ENCODE measurements around the gene ZNF709.
A peak's percentile ranks its signal among the peaks of the same experiment; 100 is the strongest.
"Not testable (repeated sequence)": the region's sequence is repeated elsewhere in the genome, so short reads cannot be mapped to it uniquely, and the experiment has no call there.

Gene ZNF709

DNA sequence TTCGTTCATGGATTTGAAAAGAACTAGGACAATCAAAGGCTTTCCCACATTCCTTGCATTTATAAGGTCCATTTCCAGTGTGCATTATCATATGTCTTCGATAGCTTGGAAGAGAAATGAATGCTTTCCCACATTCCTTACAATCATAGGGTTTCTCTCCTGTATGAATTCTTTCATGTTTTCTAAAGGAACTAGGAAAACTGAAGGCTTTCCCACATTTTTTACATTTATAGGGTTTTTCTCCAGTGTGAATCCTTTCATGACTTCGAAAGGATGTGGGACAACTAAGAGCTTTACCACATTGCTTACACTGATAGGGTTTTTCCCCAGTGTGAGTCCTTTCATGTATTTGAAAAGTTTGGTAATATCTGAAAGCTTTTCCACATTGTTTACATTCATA, 19.8 kb downstream of the ZNF709 start:
- Histone ChIP-seq H3K4me3 (ENCODE audit: control insufficient read depth in 1 of 7, extremely low read depth in 1 of 7, insufficient read depth in 4 of 7, low read depth in 2 of 7, low read length in 6 of 7) (no peak overlapping the region), H3K4me1 (ENCODE audit: control extremely low read depth in 1 of 4, control insufficient read depth in 4 of 4, insufficient read depth in 4 of 4, low read length in 3 of 4) (no peaks in the 10 kb centered on the region), H3K36me3 (ENCODE audit: control insufficient read depth in 4 of 4, insufficient read depth in 4 of 4, low read length in 3 of 4) (peaks cover 9 to 52% (median 22%) of the 10 kb centered on the region in 4 experiments), H3K9me3 (ENCODE audit: control extremely low read depth in 1 of 5, control insufficient read depth in 4 of 5, insufficient read depth in 2 of 5, low read depth in 1 of 5, low read length in 4 of 5) (peaks cover 28 to 67% (median 37%) of the 10 kb centered on the region in 5 experiments), H3K27me3 (replicated peaks in 2 of 5; ENCODE audit: control insufficient read depth in 4 of 5, insufficient read depth in 5 of 5, low read length in 4 of 5) (no peaks in the 10 kb centered on the region), H3K27ac (ENCODE audit: insufficient read depth in 1 of 2, low read depth in 1 of 2, low read length in 2 of 2, poor library complexity in 1 of 2, severe bottlenecking in 2 of 2) (no peak overlapping the region)
- WGBS (ENCODE audit: insufficient coverage), result 100% methylated on average over 1 of the region's 3 CpGs
- ChIA-PET CTCF (interaction anchor here (1.0 kb wide), 1 partner anchor 31 kb away, joined by 5 read pairs; no protein-coding TSS in a partner anchor), POLR2A (no interaction called here)
- no peak for DNase-seq

- CTCF ChIA-PET, result not testable (repeated sequence)
- peaks cover 25 to 70% (median 39%) of the 10 kb centered on the region in 5 experiments for H3K9me3 ChIP-seq (ENCODE audit: control extremely low read depth in 1 of 5, control insufficient read depth in 4 of 5, insufficient read depth in 2 of 5, low read depth in 1 of 5, low read length in 4 of 5)
- WGBS (ENCODE audit: insufficient coverage), result 100% methylated on average over 6 of the region's 6 CpGs
These were observed 20.5 kb downstream of the ZNF709 start for GRCh38 chr19:12464139-12464538.

GRCh38 chr19:12453495-12453894, 31.1 kb downstream of the ZNF709 start:
- ChIA-PET CTCF (no interaction called here), POLR2A (no interaction called here)
- Histone ChIP-seq H3K9me3 (ENCODE audit: control extremely low read depth in 1 of 5, control insufficient read depth in 4 of 5, insufficient read depth in 2 of 5, low read depth in 1 of 5, low read length in 4 of 5) (peaks cover 1 to 65% (median 48%) of the 10 kb centered on the region in 5 experiments), H3K27me3 (replicated peaks in 2 of 5; ENCODE audit: control insufficient read depth in 4 of 5, insufficient read depth in 5 of 5, low read length in 4 of 5) (no peaks in the 10 kb centered on the region), H3K27ac (ENCODE audit: insufficient read depth in 1 of 2, low read depth in 1 of 2, low read length in 2 of 2, poor library complexity in 1 of 2, severe bottlenecking in 2 of 2) (no peak overlapping the region), H3K36me3 (ENCODE audit: control insufficient read depth in 4 of 4, insufficient read depth in 4 of 4, low read length in 3 of 4) (peaks cover 0 to 18% (median 4%) of the 10 kb centered on the region in 4 experiments), H3K4me3 (ENCODE audit: control insufficient read depth in 1 of 7, extremely low read depth in 1 of 7, insufficient read depth in 4 of 7, low read depth in 2 of 7, low read length in 6 of 7) (no peak overlapping the region), H3K4me1 (ENCODE audit: control extremely low read depth in 1 of 4, control insufficient read depth in 4 of 4, insufficient read depth in 4 of 4, low read length in 3 of 4) (no peaks in the 10 kb centered on the region)
- no peak for DNase-seq
- WGBS (ENCODE audit: insufficient coverage), result 81% methylated on average over 4 of the region's 6 CpGs

More at GRCh38 chr19:12464139-12464538, 20.5 kb downstream of the ZNF709 start:
- POLR2A ChIA-PET; H3K27me3 ChIP-seq (replicated peaks in 2 of 5; ENCODE audit: control insufficient read depth in 4 of 5, insufficient read depth in 5 of 5, low read length in 4 of 5); DNase-seq; H3K4me3 ChIP-seq (ENCODE audit: control insufficient read depth in 1 of 7, extremely low read depth in 1 of 7, insufficient read depth in 4 of 7, low read depth in 2 of 7, low read length in 6 of 7); H3K4me1 ChIP-seq (ENCODE audit: control extremely low read depth in 1 of 4, control insufficient read depth in 4 of 4, insufficient read depth in 4 of 4, low read length in 3 of 4); H3K27ac ChIP-seq (ENCODE audit: insufficient read depth in 1 of 2, low read depth in 1 of 2, low read length in 2 of 2, poor library complexity in 1 of 2, severe bottlenecking in 2 of 2): not testable (repeated sequence)
- H3K36me3 ChIP-seq (ENCODE audit: control insufficient read depth in 4 of 4, insufficient read depth in 4 of 4, low read length in 3 of 4), result peaks cover 9 to 52% (median 25%) of the 10 kb centered on the region in 4 experiments

DNA sequence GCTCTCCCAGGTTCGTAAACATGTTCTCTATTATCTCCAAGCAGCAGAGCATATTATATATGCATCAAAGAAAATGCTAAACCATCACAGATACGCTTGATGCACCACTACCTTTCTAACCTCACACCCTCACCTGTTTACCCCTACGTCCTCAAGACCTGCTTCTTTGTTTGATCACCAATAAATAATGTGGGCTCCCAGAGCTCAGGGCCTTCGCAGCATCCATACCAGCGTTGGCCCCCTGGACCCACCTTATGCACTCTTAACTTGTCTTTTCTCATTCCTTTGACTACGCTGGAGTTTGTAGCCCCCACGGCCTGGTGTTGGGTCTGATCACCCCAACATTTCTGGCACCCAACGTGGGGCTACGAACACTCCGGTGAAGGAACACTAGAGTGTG, 33.8 kb downstream of the ZNF709 start:
- H3K27me3 ChIP-seq (replicated peaks in 2 of 5; ENCODE audit: control insufficient read depth in 4 of 5, insufficient read depth in 5 of 5, low read length in 4 of 5), result no peaks in the 10 kb centered on the region
- no peak overlapping the region for H3K27ac ChIP-seq (ENCODE audit: insufficient read depth in 1 of 2, low read depth in 1 of 2, low read length in 2 of 2, poor library complexity in 1 of 2, severe bottlenecking in 2 of 2)
- ChIA-PET CTCF (no interaction called here), POLR2A (interaction anchor here (0.6 kb wide), 1 partner anchor 11 kb away, joined by 3 read pairs; no protein-coding TSS in a partner anchor)
- H3K4me3 ChIP-seq (ENCODE audit: control insufficient read depth in 1 of 7, extremely low read depth in 1 of 7, insufficient read depth in 4 of 7, low read depth in 2 of 7, low read length in 6 of 7), result no peak overlapping the region
- DNase-seq, result peak; percentile 14 to 62 (median 36)
- H3K36me3 ChIP-seq (ENCODE audit: control insufficient read depth in 4 of 4, insufficient read depth in 4 of 4, low read length in 3 of 4), result peaks cover 0 to 8% (median 2%) of the 10 kb centered on the region in 4 experiments
- 79% methylated on average over 10 of the region's 10 CpGs for whole genome bisulfite sequencing (ENCODE audit: insufficient coverage)
- H3K9me3 ChIP-seq (ENCODE audit: control extremely low read depth in 1 of 5, control insufficient read depth in 4 of 5, insufficient read depth in 2 of 5, low read depth in 1 of 5, low read length in 4 of 5), result peaks cover 1 to 51% (median 37%) of the 10 kb centered on the region in 5 experiments
- H3K4me1 ChIP-seq (ENCODE audit: control extremely low read depth in 1 of 4, control insufficient read depth in 4 of 4, insufficient read depth in 4 of 4, low read length in 3 of 4), result no peaks in the 10 kb centered on the region

DNA sequence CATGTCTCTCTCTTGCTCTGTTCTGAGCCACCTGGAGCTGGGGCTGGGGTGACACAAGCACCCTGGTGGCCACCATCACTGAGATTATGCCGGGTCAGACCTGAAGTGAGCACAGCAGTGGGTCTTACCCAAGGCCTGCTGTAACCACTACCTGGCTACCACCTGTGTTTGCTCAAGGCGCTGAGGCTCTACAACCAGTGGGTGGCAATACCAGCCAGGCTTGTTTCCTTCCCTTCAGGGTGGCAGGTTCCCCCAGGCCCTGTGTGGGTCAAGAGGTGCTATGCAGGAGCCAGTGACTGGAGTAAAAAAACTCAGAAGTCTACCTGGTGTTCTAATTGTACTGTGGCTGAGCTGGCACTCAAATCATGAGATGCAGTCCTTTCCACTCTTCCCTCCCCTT, 35.8 kb downstream of the ZNF709 start:
- 50% methylated on average over 2 of the region's 2 CpGs for WGBS (ENCODE audit: insufficient coverage)
- Histone ChIP-seq H3K36me3 (ENCODE audit: control insufficient read depth in 4 of 4, insufficient read depth in 4 of 4, low read length in 3 of 4) (peaks cover 0 to 4% (median 0%) of the 10 kb centered on the region in 4 experiments), H3K9me3 (ENCODE audit: control extremely low read depth in 1 of 5, control insufficient read depth in 4 of 5, insufficient read depth in 2 of 5, low read depth in 1 of 5, low read length in 4 of 5) (peaks cover 0 to 47% (median 35%) of the 10 kb centered on the region in 5 experiments), H3K4me1 (ENCODE audit: control extremely low read depth in 1 of 4, control insufficient read depth in 4 of 4, insufficient read depth in 4 of 4, low read length in 3 of 4) (no peaks in the 10 kb centered on the region), H3K4me3 (ENCODE audit: control insufficient read depth in 1 of 7, extremely low read depth in 1 of 7, insufficient read depth in 4 of 7, low read depth in 2 of 7, low read length in 6 of 7) (no peak overlapping the region), H3K27me3 (replicated peaks in 2 of 5; ENCODE audit: control insufficient read depth in 4 of 5, insufficient read depth in 5 of 5, low read length in 4 of 5) (no peaks in the 10 kb centered on the region), H3K27ac (ENCODE audit: insufficient read depth in 1 of 2, low read depth in 1 of 2, low read length in 2 of 2, poor library complexity in 1 of 2, severe bottlenecking in 2 of 2) (no peak overlapping the region)
- ChIA-PET CTCF (no interaction called here), POLR2A (no interaction called here)
- DNase-seq, result no peak

- H3K4me1 ChIP-seq (ENCODE audit: control extremely low read depth in 1 of 4, control insufficient read depth in 4 of 4, insufficient read depth in 4 of 4, low read length in 3 of 4), result peaks cover 0 to 9% (median 8%) of the 10 kb centered on the region in 4 experiments
- H3K9me3 ChIP-seq (ENCODE audit: control extremely low read depth in 1 of 5, control insufficient read depth in 4 of 5, insufficient read depth in 2 of 5, low read depth in 1 of 5, low read length in 4 of 5), result peaks cover 0 to 5% (median 0%) of the 10 kb centered on the region in 5 experiments
- H3K27me3 ChIP-seq (replicated peaks in 2 of 5; ENCODE audit: control insufficient read depth in 4 of 5, insufficient read depth in 5 of 5, low read length in 4 of 5), result no peaks in the 10 kb centered on the region
- H3K36me3 ChIP-seq (ENCODE audit: control insufficient read depth in 4 of 4, insufficient read depth in 4 of 4, low read length in 3 of 4), result no peaks in the 10 kb centered on the region
- under 1% methylated on average over 33 of the region's 59 CpGs for WGBS (ENCODE audit: insufficient coverage)
- H3K27ac ChIP-seq (ENCODE audit: insufficient read depth in 1 of 2, low read depth in 1 of 2, low read length in 2 of 2, poor library complexity in 1 of 2, severe bottlenecking in 2 of 2), result peak within 1 kb of the TSS in 1 of 2 experiments; percentile 73
- ChIA-PET POLR2A (interaction anchor here (0.6 to 1.7 kb wide), 8 partner anchors 10 to 146 kb away, joined by 3 to 9 read pairs (median 3); partner anchors contain the start of genes ZNF44 and ZNF799), CTCF (interaction anchor here (1.0 to 2.4 kb wide), 3 partner anchors 41 to 108 kb away, joined by 3 to 7 read pairs (median 3); partner anchors contain the start of genes ZNF442 and ZNF563)
- peak; percentile 98 to 99 (median 98) for DNase-seq
- peak within 1 kb of the TSS; percentile 50 to 93 (median 78) for H3K4me3 ChIP-seq (ENCODE audit: control insufficient read depth in 1 of 7, extremely low read depth in 1 of 7, insufficient read depth in 4 of 7, low read depth in 2 of 7, low read length in 6 of 7)
These were observed 43.9 kb downstream of the ZNF709 start, which contains the start of gene ZNF443 for GRCh38 chr19:12440541-12441316. ZNF443 (minus strand) TSS chr19:12441021; CDS start chr19:12440914, 107 bp downstream.
